Choroid plexus epithelial cell (primary cell): ENCODE measurements around the gene VTI1A.

Source experiments
- DNase-seq: peaks from one replicate; pipeline ENCODE4 v3.0.0-alpha.2; 2010; ENCODE audit warnings: low read depth
- H3K4me3 ChIP-seq: 2 replicates; pipeline ENCODE4 v1.5.1; 2011; ENCODE audit warnings: low read depth, mild to moderate bottlenecking, control low read depth, low read length, moderate library complexity
- CTCF ChIP-seq: conservative IDR thresholded peaks from 2 replicates; pipeline ENCODE4 v1.5.1; 2011; ENCODE audit warnings: low read depth, mild to moderate bottlenecking, control low read depth, inconsistent platforms, low read length, moderate library complexity

The VTI1A gene

GRCh38 chr10:112607506-112607905, 160.5 kb downstream of the VTI1A start:
- no peak overlapping the region for H3K4me3 ChIP-seq
- no peak for TF ChIP-seq CTCF
- no peak for DNase-seq

GRCh38 chr10:112613620-112614019, 166.6 kb downstream of the VTI1A start:
- H3K4me3 ChIP-seq = no peak overlapping the region
- DNase-seq = no peak
- no peak for TF ChIP-seq CTCF

- no peak for TF ChIP-seq CTCF
- no peak for DNase-seq
- no peak overlapping the region for H3K4me3 ChIP-seq
These were observed 167.1 kb downstream of the VTI1A start for GRCh38 chr10:112614072-112614471.

GRCh38 chr10:112614586-112614985, 167.6 kb downstream of the VTI1A start:
- DNase-seq = no peak
- H3K4me3 ChIP-seq = no peak overlapping the region
- no peak for TF ChIP-seq CTCF

- no peak overlapping the region for H3K4me3 ChIP-seq
- no peak for DNase-seq
- no peak for TF ChIP-seq CTCF
These were observed 168.3 kb downstream of the VTI1A start for GRCh38 chr10:112615269-112615668.

- no peak for TF ChIP-seq CTCF
- no peak overlapping the region for H3K4me3 ChIP-seq
- DNase-seq = no peak
These were observed 169.6 kb downstream of the VTI1A start for GRCh38 chr10:112616647-112617046.

- DNase-seq = no peak
- H3K4me3 ChIP-seq = no peak overlapping the region
- no peak for TF ChIP-seq CTCF
These were observed 171.8 kb downstream of the VTI1A start for GRCh38 chr10:112618814-112619213.
